UCSD-AML1 (cell line): ENCODE data around the gene FBLIM1.

Experiments
- DNase-seq: peaks from one replicate; lab custom pipeline; 2025; ENCODE audit not compliant: unreplicated experiment; lab: John Stamatoyannopoulos, UW

Gene FBLIM1

GRCh38 chr1:15758343-15758931 lies at the start of gene FBLIM1:
FBLIM1 (plus strand) TSS chr1:15758795; CDS start chr1:15764984, 6,189 bp downstream.
- no peak for DNase-seq

GRCh38 chr1:15709226-15709625 lies 49.4 kb upstream of the FBLIM1 start:
- DNase-seq = no peak

- DNase-seq = no peak
Measured at GRCh38 chr1:15712168-15712567, 46.4 kb upstream of the FBLIM1 start.

GRCh38 chr1:15714406-15715136 lies 44.0 kb upstream of the FBLIM1 start:
- no peak for DNase-seq

- no peak for DNase-seq
Measured at GRCh38 chr1:15717418-15718125, 41.0 kb upstream of the FBLIM1 start.

GRCh38 chr1:15718199-15718601 lies 40.4 kb upstream of the FBLIM1 start:
- no peak for DNase-seq

GRCh38 chr1:15719381-15720120 lies 39.0 kb upstream of the FBLIM1 start:
- no peak for DNase-seq

- DNase-seq = no peak
Measured at GRCh38 chr1:15720861-15721260, 37.7 kb upstream of the FBLIM1 start.

GRCh38 chr1:15722411-15722810 lies 36.2 kb upstream of the FBLIM1 start:
- DNase-seq = no peak

GRCh38 chr1:15722836-15723532 lies 35.6 kb upstream of the FBLIM1 start:
- DNase-seq = no peak

- DNase-seq = no peak
Measured at GRCh38 chr1:15723631-15724246, 34.9 kb upstream of the FBLIM1 start.

GRCh38 chr1:15724949-15725880 lies 33.4 kb upstream of the FBLIM1 start:
- DNase-seq = no peak

GRCh38 chr1:15726508-15726907 lies 32.1 kb upstream of the FBLIM1 start:
- no peak for DNase-seq

- no peak for DNase-seq
Measured at GRCh38 chr1:15727021-15727420, 31.6 kb upstream of the FBLIM1 start.

GRCh38 chr1:15727424-15727823 lies 31.2 kb upstream of the FBLIM1 start:
- no peak for DNase-seq

- DNase-seq = no peak
Measured at GRCh38 chr1:15727866-15728534, 30.6 kb upstream of the FBLIM1 start.

- no peak for DNase-seq
Measured at GRCh38 chr1:15728937-15729657, 29.5 kb upstream of the FBLIM1 start.

- DNase-seq = no peak
Measured at GRCh38 chr1:15730423-15730822, 28.2 kb upstream of the FBLIM1 start.
